Cardiac septum (tissue), 1 donor: ENCODE data around the gene DOHH. TPM values are rescaled to one million over a fixed set of nuclear protein-coding genes. Genes with fewer than 3 reads are reported as not detected.
"Not testable (repeated sequence)": the region's sequence is repeated elsewhere in the genome, so short reads cannot be mapped to it uniquely, and the experiment has no call there.

ENCODE experiments used
- DNase-seq: peaks from one replicate; pipeline ENCODE4 v3.0.0-alpha.2; 2020; ENCODE audit warnings: low spot score
- intact Hi-C: fragments of 100-400 bp; cut with DNase I; formaldehyde crosslinking; loops from one replicate; pipeline ENCODE4 v1.14.0; 2022
- total RNA-seq: library from RNA; stranded (reverse); fragmentation: NEBNext Ultra II Directional; extraction: Animal tissue kit (Norgen Biotek cat#: 25700); gene quantifications from one replicate; pipeline ENCODE4 v1.2.1, GENCODE V29; 2021
- donor health status: DM: no; HTN: no; CAD: no.

The DOHH gene
- total RNA-seq, 1 donor from 2014 or later = 11.1 TPM

GRCh38 chr19:3451451-3451866, 49.0 kb downstream of the DOHH start:
- intact Hi-C loops = no loop called here
- DNase-seq = no peak

- intact Hi-C loops = no loop called here
- peak; percentile 89 for DNase-seq
Measured at GRCh38 chr19:3450796-3451411, 49.6 kb downstream of the DOHH start.

GRCh38 chr19:3448616-3449334, 51.7 kb downstream of the DOHH start:
- DNase-seq = no peak
- intact Hi-C loops = no loop called here

GRCh38 chr19:3446657-3447056, 53.8 kb downstream of the DOHH start:
- DNase-seq, intact Hi-C loops: not testable (repeated sequence)

GRCh38 chr19:3444695-3445234, 55.7 kb downstream of the DOHH start:
- DNase-seq = no peak
- intact Hi-C loops = no loop called here

- DNase-seq = peak; percentile 90
- intact Hi-C loops = no loop called here
Measured at GRCh38 chr19:3443840-3444694, 56.4 kb downstream of the DOHH start.

- intact Hi-C loops = no loop called here
- no peak for DNase-seq
Measured at GRCh38 chr19:3442487-3443071, 57.9 kb downstream of the DOHH start.

- no peak for DNase-seq
- intact Hi-C loops = no loop called here
Measured at GRCh38 chr19:3441986-3442329, 58.5 kb downstream of the DOHH start.

- DNase-seq = no peak
- intact Hi-C loops = no loop called here
Measured at GRCh38 chr19:3441089-3441985, 59.1 kb downstream of the DOHH start.

Other genes starting within 250 kb of the DOHH start
- gene NFIC, start 134.1 kb downstream of the DOHH start, total RNA-seq = 178 TPM
- not detected for gene SMIM24, start 20.1 kb downstream of the DOHH start, total RNA-seq
- not detected for gene SMIM44, start 17.2 kb downstream of the DOHH start, total RNA-seq
- gene FZR1, start 5.6 kb upstream of the DOHH start, total RNA-seq = 23.8 TPM
- 1.7 TPM for gene TEKTIP1, start 38.5 kb upstream of the DOHH start, total RNA-seq
- 25.4 TPM for gene MFSD12, start 56.9 kb upstream of the DOHH start, total RNA-seq
- gene HMG20B, start 72.3 kb upstream of the DOHH start, total RNA-seq = 32.6 TPM
- gene GIPC3, start 84.8 kb upstream of the DOHH start, total RNA-seq = 1.3 TPM
- gene TBXA2R, start 106.2 kb upstream of the DOHH start, total RNA-seq = 1.9 TPM
- 10.7 TPM for gene CACTIN, start 126.1 kb upstream of the DOHH start, total RNA-seq
- gene PIP5K1C, start 199.8 kb upstream of the DOHH start, total RNA-seq = 38.2 TPM
- gene TJP3, start 207.7 kb upstream of the DOHH start, total RNA-seq = not detected